ENCODE results near the gene ARIH2.

Gene ARIH2

DNA sequence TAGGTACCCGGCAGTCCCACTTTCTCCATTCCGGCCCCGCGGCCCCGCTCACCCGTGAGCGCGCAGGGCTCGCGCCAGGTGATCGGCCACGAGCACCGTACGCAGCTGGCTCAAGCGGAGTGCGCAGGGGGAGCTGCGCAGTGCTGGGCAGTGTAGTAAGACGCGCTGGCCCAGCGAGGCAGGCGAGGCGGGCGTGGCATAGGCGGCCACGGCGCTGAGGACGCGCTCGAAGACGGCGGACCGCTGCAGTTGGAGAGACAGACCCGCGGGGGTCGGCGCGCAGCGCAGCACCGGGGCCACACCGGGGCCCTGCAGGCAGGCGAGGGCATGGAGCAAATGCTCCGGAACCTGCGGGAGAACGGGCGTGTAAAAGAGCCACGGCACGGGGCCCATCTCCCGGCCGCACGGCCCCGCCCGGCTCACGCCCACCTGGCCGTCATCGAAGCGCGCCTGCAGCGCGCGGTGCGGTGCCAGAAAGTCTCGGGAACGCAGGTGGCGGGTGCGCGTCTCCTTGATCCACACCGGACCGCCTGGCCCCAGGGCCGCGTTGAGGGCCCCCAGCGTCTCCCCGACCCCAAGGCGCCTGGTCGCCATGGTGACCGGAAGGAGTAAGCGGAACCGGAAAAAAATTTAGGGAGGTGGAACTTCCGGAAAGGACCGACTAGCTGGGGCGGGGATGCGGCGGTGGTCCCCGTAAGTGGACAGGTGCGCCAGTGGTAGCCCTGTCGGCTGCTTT, 99.5 kb downstream of the ARIH2 start, which contains the start of gene DALRD3:
TSS of gene DALRD3 (minus strand) at position 610 of the 736 bp plus-strand sequence. CDS start at position 594, 16 bp downstream.
- TF ChIP-seq, protein P1, sequence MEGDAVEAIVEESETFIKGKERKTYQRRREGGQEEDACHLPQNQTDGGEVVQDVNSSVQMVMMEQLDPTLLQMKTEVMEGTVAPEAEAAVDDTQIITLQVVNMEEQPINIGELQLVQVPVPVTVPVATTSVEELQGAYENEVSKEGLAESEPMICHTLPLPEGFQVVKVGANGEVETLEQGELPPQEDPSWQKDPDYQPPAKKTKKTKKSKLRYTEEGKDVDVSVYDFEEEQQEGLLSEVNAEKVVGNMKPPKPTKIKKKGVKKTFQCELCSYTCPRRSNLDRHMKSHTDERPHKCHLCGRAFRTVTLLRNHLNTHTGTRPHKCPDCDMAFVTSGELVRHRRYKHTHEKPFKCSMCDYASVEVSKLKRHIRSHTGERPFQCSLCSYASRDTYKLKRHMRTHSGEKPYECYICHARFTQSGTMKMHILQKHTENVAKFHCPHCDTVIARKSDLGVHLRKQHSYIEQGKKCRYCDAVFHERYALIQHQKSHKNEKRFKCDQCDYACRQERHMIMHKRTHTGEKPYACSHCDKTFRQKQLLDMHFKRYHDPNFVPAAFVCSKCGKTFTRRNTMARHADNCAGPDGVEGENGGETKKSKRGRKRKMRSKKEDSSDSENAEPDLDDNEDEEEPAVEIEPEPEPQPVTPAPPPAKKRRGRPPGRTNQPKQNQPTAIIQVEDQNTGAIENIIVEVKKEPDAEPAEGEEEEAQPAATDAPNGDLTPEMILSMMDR (IDR thresholded peaks at IDR 0.05; ENCODE audit: low read depth, low read length, missing control alignments), result no peak
- no peak for DNase-seq (ENCODE audit: extremely low read depth, low read depth)
- peak within 1 kb of the TSS; percentile 72 for H3K4me3 ChIP-seq (replicated peaks; ENCODE audit: low read depth, low read length)

DNA sequence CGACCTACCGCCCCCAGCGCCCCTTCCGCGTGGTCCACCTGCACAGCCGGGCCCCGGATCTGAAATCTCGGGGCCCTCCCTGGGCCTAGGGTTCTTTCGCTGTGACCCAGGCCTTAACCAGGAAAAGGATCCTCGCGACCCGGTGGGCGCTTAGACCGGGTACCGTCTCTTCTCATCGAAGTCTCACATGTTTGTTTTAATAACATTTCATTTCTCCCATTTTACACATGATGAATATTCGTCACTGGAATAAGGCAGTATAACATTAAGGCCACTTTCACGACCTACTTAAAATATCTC, 100.0 kb downstream of the ARIH2 start:
- DNase-seq (ENCODE audit: extremely low read depth, low read depth), result no peak
- H3K4me3 ChIP-seq (replicated peaks; ENCODE audit: low read depth, low read length), result peak overlapping the region; percentile 72
- TF ChIP-seq, protein P1 (IDR thresholded peaks at IDR 0.05; ENCODE audit: low read depth, low read length, missing control alignments), result no peak

DNA sequence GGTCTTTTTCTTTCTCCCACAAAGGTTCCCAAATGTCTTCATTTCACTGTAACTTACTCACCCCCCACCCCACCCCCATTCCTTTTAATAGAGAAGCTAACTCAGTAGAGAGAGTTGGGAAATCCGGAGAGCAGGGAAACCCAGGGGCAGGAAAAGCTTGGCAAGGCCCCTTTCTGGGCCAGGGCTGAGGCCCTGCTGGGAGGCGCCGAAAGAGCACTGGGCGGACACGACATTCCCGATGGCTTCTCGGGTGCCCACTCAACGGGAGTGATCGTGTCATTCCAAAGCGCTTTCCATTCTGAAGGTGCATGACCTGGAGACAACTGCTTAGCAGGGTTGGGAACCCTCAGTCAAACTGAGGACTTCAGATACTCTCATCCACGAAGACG, 101.3 kb downstream of the ARIH2 start:
- TF ChIP-seq, protein P1 (IDR thresholded peaks at IDR 0.05; ENCODE audit: low read depth, low read length, missing control alignments), result no peak
- no peak for DNase-seq (ENCODE audit: extremely low read depth, low read depth)
- peak overlapping the region; percentile 77 for H3K4me3 ChIP-seq (replicated peaks; ENCODE audit: low read depth, low read length)

DNA sequence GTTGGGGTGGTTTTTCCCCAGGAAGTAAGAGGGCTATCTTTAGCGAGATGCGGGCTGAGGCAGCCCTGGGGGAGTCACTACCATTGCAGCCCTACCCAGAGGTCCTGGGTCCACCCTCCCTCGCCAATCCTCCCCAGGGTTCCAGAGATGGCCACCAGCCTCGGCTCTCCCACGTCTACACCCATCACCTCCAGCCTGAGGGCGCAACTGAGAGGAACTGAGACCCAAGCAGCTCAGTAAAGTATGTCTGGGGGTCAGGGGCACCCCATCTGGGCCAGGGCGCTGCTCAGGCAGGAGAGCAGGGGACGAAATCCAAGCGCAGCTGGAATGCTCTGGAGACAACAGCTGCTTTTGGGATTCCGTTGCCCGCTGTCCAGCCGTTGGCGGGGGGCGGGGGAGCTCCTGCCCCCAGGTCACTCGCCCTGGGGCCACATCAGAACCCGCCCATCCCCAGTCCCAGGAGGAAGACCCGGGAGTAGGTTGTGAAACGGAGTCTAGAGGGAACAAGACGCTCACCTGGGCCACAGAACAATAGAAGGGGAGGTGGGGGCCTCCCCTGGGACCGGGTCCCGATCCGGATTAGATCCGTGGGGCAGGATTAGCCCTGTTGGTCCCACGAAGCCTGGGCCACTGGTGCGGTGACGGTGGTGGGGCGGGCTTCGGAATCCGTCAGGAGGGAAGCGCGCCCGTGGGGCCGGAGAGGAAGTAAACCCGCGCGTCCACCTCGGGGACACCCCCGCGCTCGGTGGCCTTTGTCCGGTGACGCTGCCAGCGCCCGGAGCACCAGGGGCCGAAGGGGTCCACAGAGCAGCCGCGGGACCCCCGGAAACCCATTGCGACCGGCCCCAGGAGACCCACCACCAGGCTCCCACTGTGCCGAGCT, 101.9 kb downstream of the ARIH2 start:
- no peak for DNase-seq (ENCODE audit: extremely low read depth, low read depth)
- peak overlapping the region; percentile 77 for H3K4me3 ChIP-seq (replicated peaks; ENCODE audit: low read depth, low read length)
- TF ChIP-seq, protein P1 (IDR thresholded peaks at IDR 0.05; ENCODE audit: low read depth, low read length, missing control alignments), result no peak

DNA sequence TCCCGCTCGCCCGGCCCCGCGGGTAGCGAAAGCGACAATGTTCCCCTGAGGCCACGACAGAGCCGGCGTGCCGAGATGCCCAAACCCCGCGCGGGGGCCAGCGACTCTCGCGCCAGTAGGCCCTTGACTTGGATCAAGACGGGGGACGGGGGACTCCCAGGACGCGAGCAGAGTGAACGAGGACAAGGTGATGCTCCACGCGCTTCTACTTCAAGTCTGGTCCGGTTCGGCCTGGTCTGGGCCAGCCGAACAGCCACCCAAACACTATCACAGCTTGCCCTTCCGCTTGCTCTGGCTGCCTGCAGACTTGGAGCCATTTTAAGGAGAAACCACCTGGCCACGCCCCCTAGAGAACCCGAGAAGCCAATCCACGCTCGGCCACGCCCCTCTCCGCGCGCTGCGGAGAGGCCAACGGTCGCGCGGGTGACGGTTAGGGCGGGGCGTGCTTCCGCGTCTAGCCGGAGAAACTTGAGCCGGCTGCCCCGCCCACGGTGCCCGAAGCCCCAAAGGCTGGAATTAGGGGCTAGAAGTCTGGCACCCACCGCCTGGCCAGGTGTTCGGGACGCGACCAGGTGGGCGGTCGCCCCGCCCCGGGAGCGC, 102.7 kb downstream of the ARIH2 start:
- TF ChIP-seq, protein P1 (IDR thresholded peaks at IDR 0.05; ENCODE audit: low read depth, low read length, missing control alignments), result no peak

DNA sequence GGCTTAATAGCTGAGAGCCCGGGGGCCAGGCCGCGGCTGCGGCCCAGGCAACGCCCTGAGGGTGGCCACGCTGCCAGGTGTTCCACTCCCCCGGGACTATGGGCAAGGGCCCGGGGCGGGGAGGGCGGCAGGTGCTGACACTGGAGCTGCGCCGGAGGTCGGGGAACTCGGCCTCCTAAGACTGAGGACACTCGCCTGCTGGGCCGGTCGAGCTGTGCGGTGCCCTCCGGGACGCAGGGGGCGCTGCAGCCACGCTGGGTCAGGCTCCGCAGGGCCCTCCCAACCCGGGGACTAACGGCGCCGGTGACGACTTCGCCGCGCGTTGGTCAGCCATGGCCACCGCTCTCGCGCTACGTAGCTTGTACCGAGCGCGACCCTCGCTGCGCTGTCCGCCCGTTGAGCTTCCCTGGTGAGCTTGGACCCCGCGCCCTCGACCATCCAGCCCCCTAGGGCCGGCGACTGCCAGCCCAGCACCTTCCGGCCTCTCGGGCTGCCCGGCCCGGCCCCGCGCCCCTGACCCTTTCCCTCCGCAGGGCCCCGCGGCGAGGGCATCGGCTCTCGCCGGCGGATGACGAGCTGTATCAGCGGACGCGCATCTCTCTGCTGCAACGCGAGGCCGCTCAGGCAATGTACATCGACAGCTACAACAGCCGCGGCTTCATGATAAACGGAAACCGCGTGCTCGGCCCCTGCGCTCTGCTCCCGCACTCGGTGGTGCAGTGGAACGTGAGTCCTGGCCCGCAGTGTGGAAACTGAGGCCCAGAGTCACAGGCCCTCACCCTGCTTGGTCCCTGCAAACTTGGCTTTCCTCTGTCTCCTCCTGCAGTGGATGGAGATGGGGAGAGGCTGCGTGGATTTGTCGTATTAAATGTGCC, 103.4 kb downstream of the ARIH2 start, which contains the start of gene NDUFAF3:
TSS of gene NDUFAF3 (plus strand) at position 309 of the 875 bp plus-strand sequence. CDS start at position 333, 24 bp downstream.
- TF ChIP-seq, protein P1 (IDR thresholded peaks at IDR 0.05; ENCODE audit: low read depth, low read length, missing control alignments), result peak; percentile 84

More for the DNA sequence above, 102.7 kb downstream of the ARIH2 start:
- DNase-seq (ENCODE audit: extremely low read depth, low read depth), result peak; percentile 91
- peak overlapping the region; percentile 77 for H3K4me3 ChIP-seq (replicated peaks; ENCODE audit: low read depth, low read length)

More for the DNA sequence above, 103.4 kb downstream of the ARIH2 start, which contains the start of gene NDUFAF3:
- DNase-seq (ENCODE audit: extremely low read depth, low read depth), result peak; percentile 80
- peak within 1 kb of the TSS; percentile 77 for H3K4me3 ChIP-seq (replicated peaks; ENCODE audit: low read depth, low read length)

Data from HFF-Myc (cell line).